ENCODE measurements around the gene HTR3B. TPM values are rescaled to one million over a fixed set of nuclear protein-coding genes. Genes with fewer than 3 reads are reported as not detected.
A peak's percentile ranks its signal among the peaks of the same experiment; 100 is the strongest.

The HTR3B gene
- total RNA-seq, 1 donor, result not detected

- DNase-seq (ENCODE audit: insufficient read length, low spot score, missing footprints), result peak; percentile 32
- Histone ChIP-seq H3K36me3 (ENCODE audit: insufficient read depth, low read length) (no peaks in the 10 kb centered on the region), H3K79me2 (ENCODE audit: insufficient read depth, low read length) (no peaks in the 10 kb centered on the region), H4K20me1 (ENCODE audit: insufficient read depth, low read length) (no peaks in the 10 kb centered on the region), H3K27ac (ENCODE audit: low read depth, low read length) (no peak overlapping the region), H3K27me3 (ENCODE audit: insufficient read depth, low read length) (no peaks in the 10 kb centered on the region), H3K9me3 (ENCODE audit: low read depth, low read length) (no peaks in the 10 kb centered on the region), H2AFZ (ENCODE audit: low read length) (no peak overlapping the region), H3K4me1 (ENCODE audit: insufficient read depth, low read length) (no peaks in the 10 kb centered on the region), H3K4me2 (ENCODE audit: insufficient read depth, low read length) (no peak overlapping the region), H3K4me3 (ENCODE audit: insufficient read depth, low read length) (no peak overlapping the region)
- no peak for TF ChIP-seq CTCF (IDR thresholded peaks at IDR 0.05; ENCODE audit: extremely low read depth, low read depth, low read length)
These were observed 20.2 kb upstream of the HTR3B start for GRCh38 chr11:113884361-113884836.

GRCh38 chr11:113885897-113886296 is 18.7 kb upstream of the HTR3B start:
- H3K4me2 ChIP-seq (ENCODE audit: insufficient read depth, low read length), result no peak overlapping the region
- H2AFZ ChIP-seq (ENCODE audit: low read length), result no peak overlapping the region
- no peaks in the 10 kb centered on the region for H4K20me1 ChIP-seq (ENCODE audit: insufficient read depth, low read length)
- no peaks in the 10 kb centered on the region for H3K36me3 ChIP-seq (ENCODE audit: insufficient read depth, low read length)
- peak; percentile 6 for DNase-seq (ENCODE audit: insufficient read length, low spot score, missing footprints)
- H3K4me1 ChIP-seq (ENCODE audit: insufficient read depth, low read length), result no peaks in the 10 kb centered on the region
- H3K9me3 ChIP-seq (ENCODE audit: low read depth, low read length), result no peaks in the 10 kb centered on the region
- H3K27me3 ChIP-seq (ENCODE audit: insufficient read depth, low read length), result no peaks in the 10 kb centered on the region
- no peak overlapping the region for H3K27ac ChIP-seq (ENCODE audit: low read depth, low read length)
- H3K4me3 ChIP-seq (ENCODE audit: insufficient read depth, low read length), result no peak overlapping the region
- TF ChIP-seq CTCF (IDR thresholded peaks at IDR 0.05; ENCODE audit: extremely low read depth, low read depth, low read length), result no peak
- H3K79me2 ChIP-seq (ENCODE audit: insufficient read depth, low read length), result no peaks in the 10 kb centered on the region

DNA sequence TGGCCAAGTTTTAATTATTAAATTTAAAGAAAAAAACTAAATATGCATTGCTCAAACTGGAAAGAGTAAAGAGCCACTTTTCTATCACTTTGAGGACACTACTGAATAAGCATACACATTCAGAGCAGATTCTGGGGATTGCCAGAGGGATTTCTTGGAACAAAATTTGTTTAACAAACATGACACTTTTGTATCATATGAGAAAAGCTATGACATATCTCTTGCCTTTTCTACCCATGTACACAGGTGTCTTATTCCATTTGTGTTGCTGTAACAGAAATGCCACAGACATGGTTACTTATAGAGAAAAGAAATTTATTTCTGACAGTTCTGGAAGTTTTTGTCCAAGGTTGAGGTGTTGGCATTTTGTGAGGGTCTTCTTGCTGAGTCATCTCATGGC is 15.7 kb upstream of the HTR3B start:
- H3K4me2 ChIP-seq (ENCODE audit: insufficient read depth, low read length), result no peak overlapping the region
- DNase-seq (ENCODE audit: insufficient read length, low spot score, missing footprints), result peak; percentile 10
- H3K79me2 ChIP-seq (ENCODE audit: insufficient read depth, low read length), result no peaks in the 10 kb centered on the region
- H4K20me1 ChIP-seq (ENCODE audit: insufficient read depth, low read length), result no peaks in the 10 kb centered on the region
- TF ChIP-seq CTCF (IDR thresholded peaks at IDR 0.05; ENCODE audit: extremely low read depth, low read depth, low read length), result no peak
- H3K27me3 ChIP-seq (ENCODE audit: insufficient read depth, low read length), result no peaks in the 10 kb centered on the region
- no peaks in the 10 kb centered on the region for H3K36me3 ChIP-seq (ENCODE audit: insufficient read depth, low read length)
- H2AFZ ChIP-seq (ENCODE audit: low read length), result no peak overlapping the region
- H3K4me3 ChIP-seq (ENCODE audit: insufficient read depth, low read length), result no peak overlapping the region
- H3K27ac ChIP-seq (ENCODE audit: low read depth, low read length), result no peak overlapping the region
- H3K9me3 ChIP-seq (ENCODE audit: low read depth, low read length), result no peaks in the 10 kb centered on the region
- no peaks in the 10 kb centered on the region for H3K4me1 ChIP-seq (ENCODE audit: insufficient read depth, low read length)

- peak; percentile 23 for DNase-seq (ENCODE audit: insufficient read length, low spot score, missing footprints)
- Histone ChIP-seq H3K27ac (ENCODE audit: low read depth, low read length) (no peak overlapping the region), H3K4me3 (ENCODE audit: insufficient read depth, low read length) (no peak overlapping the region), H2AFZ (ENCODE audit: low read length) (no peak overlapping the region), H3K9me3 (ENCODE audit: low read depth, low read length) (no peaks in the 10 kb centered on the region), H3K4me1 (ENCODE audit: insufficient read depth, low read length) (no peaks in the 10 kb centered on the region), H3K79me2 (ENCODE audit: insufficient read depth, low read length) (no peaks in the 10 kb centered on the region), H3K36me3 (ENCODE audit: insufficient read depth, low read length) (no peaks in the 10 kb centered on the region), H3K27me3 (ENCODE audit: insufficient read depth, low read length) (peaks cover 6% of the 10 kb centered on the region), H3K4me2 (ENCODE audit: insufficient read depth, low read length) (no peak overlapping the region), H4K20me1 (ENCODE audit: insufficient read depth, low read length) (no peaks in the 10 kb centered on the region)
- TF ChIP-seq CTCF (IDR thresholded peaks at IDR 0.05; ENCODE audit: extremely low read depth, low read depth, low read length), result no peak
These were observed 10.1 kb upstream of the HTR3B start for GRCh38 chr11:113894421-113894996.

Measured in osteoblast (primary cell).